Gastroesophageal sphincter (tissue), 4 donors: ENCODE measurements around the gene ZNF213. TPM values are rescaled to one million over a fixed set of nuclear protein-coding genes. Genes with fewer than 3 reads are reported as not detected.

Experiments
- ATAC-seq: fragments of 150-250 bp; one replicate; pipeline ENCODE4 v1.9.1; 2016; ENCODE audit warnings: mild to moderate bottlenecking, moderate library complexity
- H3K27ac ChIP-seq, 4 donors: fragments of 200-600 bp; sonication (generic) in 3 of 4; 1 replicate in 3 of 4; 2 replicates in 1 of 4; pipeline ENCODE4 v1.5.1; 2016 to 2019
- H3K27me3 ChIP-seq: fragments of 200-600 bp; sonication (generic); one replicate; pipeline ENCODE4 v1.5.1; 2019
- H3K36me3 ChIP-seq, 2 donors: fragments of 200-600 bp; sonication (generic); one replicate each; pipeline ENCODE4 v1.5.1; 2019; ENCODE audit warnings: control low read depth in 1 of 2
- H3K4me1 ChIP-seq, 3 donors: fragments of 200-600 bp; sonication (generic); 1 replicate in 2 of 3; 2 replicates in 1 of 3; pipeline ENCODE4 v1.5.1; 2016 to 2019; ENCODE audit warnings: control low read depth in 2 of 3
- H3K4me3 ChIP-seq, 2 donors: fragments of 200-600 bp; sonication (generic); one replicate each; pipeline ENCODE4 v1.5.1; 2019; ENCODE audit warnings: mild to moderate bottlenecking in 1 of 2, moderate library complexity in 1 of 2
- H3K9me3 ChIP-seq, 3 donors: fragments of 200-600 bp; sonication (generic); one replicate each; pipeline ENCODE4 v1.5.1; 2017 to 2019; ENCODE audit warnings: control low read depth in 2 of 3
- EP300 ChIP-seq: sonication (generic); formaldehyde crosslinking; IDR thresholded peaks from one replicate; pipeline ENCODE4 v1.6.1; 2017; ENCODE audit warnings: antibody characterized with exemption, mild to moderate bottlenecking
- POLR2A ChIP-seq, 2 donors: fragments of 450-650 bp; IDR thresholded peaks; one replicate each; pipeline ENCODE4 v1.6.1; 2017; ENCODE audit warnings: antibody characterized with exemption in 2 of 2, mild to moderate bottlenecking in 2 of 2, moderate library complexity in 1 of 2
- POLR2AphosphoS5 ChIP-seq: sonication (generic); formaldehyde crosslinking; IDR thresholded peaks from one replicate; pipeline ENCODE4 v1.6.1; 2017; ENCODE audit warnings: antibody characterized with exemption
- WGBS, 2 donors: methylation state at CpG; one replicate each; pipeline ENCODE4 v1.1.5; 2018; ENCODE audit warnings: low coverage in 1 of 2; 5-methylcytosine and 5-hydroxymethylcytosine counted together
- total RNA-seq, 4 donors: library from RNA; depleted of rRNA; stranded (reverse); fragments of >200 nt; gene quantifications; one replicate each; pipeline ENCODE4 v1.1.0, GENCODE V29; 2016
- TF ChIP-seq, protein P1 (sequence below), 4 experiments: fragments of 200-600 bp in 2 of 4; fragments of 450-650 bp in 2 of 4; sonication (generic) in 1 of 4; IDR thresholded peaks; one replicate each; pipeline ENCODE4 v1.5.1; 2017 to 2019; ENCODE audit warnings: antibody characterized with exemption in 4 of 4, mild to moderate bottlenecking in 2 of 4, moderate library complexity in 2 of 4

The ZNF213 gene
- total RNA-seq, 4 donors from 2014 or later: 3.6 to 22.3 (median 12.2) TPM

DNA sequence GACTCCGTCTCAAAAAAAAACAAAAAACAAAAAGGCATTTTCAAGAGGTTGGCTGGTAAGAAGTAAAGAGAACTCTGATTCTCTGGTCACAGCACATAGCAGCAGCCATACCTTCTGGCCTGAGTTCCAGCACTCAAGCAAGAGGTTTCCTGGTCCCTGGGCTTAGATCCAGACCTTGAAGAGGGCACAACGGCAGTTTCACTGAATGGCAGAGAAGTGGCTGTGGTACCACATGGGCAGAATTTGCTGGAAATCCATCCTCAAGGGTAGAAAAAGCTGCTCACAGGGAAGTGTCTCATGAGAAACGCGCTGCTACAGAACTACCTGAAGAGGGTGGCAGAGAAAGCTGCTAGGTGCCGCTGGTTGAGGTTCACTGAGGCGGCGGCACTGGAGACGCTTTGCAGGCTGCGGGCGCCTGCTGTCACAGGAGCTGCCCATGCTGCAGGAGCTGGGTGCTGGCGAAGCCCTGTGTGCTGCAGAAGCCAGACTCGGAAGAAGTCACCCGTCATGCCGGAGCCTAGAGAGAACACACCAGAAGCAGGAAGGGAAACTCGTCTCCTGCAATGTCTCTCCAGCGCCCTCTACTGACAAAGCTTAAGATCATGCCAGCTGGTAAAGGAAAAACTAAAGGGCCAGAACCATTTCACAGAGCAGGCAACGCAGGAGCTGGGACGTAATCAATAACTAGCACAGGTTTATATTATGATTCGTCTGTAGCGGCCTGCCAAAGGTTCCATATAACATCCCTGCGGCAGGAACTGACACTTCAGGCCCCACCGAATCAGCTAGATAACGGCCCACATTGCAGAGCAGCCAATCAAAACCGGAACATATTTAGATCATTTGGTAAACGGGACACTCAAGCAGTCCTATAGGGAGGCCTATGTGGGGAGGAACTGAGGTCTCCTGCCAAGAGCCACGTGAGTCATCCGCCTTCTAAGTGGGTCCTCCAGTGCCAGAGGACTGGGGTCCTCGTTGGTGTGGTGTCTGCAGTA is 5.4 kb upstream of the ZNF213 start:
- peak; percentile 74 for ATAC-seq
- Histone ChIP-seq H3K4me3 (peak overlapping the region; percentile 33 to 49), H3K27ac (peak overlapping the region in 3 of 4 donors; percentile 59 to 74 (median 73)), H3K9me3 (no peaks in the 10 kb centered on the region), H3K36me3 (peaks cover 0 to 28% of the 10 kb centered on the region in 2 donors), H3K27me3 (no peaks in the 10 kb centered on the region), H3K4me1 (peaks cover 0 to 66% (median 14%) of the 10 kb centered on the region in 3 donors)
- TF ChIP-seq, protein P1, sequence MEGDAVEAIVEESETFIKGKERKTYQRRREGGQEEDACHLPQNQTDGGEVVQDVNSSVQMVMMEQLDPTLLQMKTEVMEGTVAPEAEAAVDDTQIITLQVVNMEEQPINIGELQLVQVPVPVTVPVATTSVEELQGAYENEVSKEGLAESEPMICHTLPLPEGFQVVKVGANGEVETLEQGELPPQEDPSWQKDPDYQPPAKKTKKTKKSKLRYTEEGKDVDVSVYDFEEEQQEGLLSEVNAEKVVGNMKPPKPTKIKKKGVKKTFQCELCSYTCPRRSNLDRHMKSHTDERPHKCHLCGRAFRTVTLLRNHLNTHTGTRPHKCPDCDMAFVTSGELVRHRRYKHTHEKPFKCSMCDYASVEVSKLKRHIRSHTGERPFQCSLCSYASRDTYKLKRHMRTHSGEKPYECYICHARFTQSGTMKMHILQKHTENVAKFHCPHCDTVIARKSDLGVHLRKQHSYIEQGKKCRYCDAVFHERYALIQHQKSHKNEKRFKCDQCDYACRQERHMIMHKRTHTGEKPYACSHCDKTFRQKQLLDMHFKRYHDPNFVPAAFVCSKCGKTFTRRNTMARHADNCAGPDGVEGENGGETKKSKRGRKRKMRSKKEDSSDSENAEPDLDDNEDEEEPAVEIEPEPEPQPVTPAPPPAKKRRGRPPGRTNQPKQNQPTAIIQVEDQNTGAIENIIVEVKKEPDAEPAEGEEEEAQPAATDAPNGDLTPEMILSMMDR (IDR thresholded peaks at IDR 0.05): peak in 3 of 4 experiments; percentile 85 to 88 (median 88)
- peak; percentile 10 to 17 for TF ChIP-seq POLR2A (IDR thresholded peaks at IDR 0.05)
- TF ChIP-seq POLR2AphosphoS5: peak; percentile 34
- no peak for TF ChIP-seq EP300
- 6% methylated on average over 12 to 14 of the region's 28 CpGs for WGBS, 2 donors

DNA sequence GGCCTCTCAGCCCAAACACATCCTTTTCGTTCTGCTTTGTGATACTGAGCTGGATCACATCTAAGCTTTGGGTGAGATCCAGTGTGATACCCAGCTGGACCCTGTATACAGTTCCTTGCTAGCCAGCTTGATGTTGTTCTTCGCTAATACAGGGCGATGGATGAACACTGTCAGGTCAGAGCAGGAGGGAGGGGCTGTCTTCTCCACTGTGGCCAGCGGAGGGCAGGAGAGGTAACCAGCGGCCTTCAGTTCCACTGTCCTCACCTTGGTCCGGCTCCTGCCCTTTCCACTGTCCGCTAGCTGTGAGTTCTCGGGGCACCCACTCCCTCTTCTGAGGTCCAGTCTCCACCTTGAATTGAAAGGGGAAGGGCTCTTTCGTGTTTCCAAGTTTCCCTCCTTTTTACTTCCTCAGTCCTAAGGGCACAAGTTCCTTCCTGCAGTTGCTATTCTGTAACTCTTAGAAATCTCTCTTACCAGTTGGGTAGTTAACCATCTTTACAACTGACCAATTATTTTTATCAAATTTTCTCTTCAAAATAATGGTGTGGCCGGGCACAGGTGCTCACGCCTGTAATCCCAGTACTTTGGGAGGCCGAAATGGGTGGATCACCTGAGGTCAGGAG is 3.0 kb upstream of the ZNF213 start:
- peaks cover 0 to 69% (median 18%) of the 10 kb centered on the region in 3 donors for H3K4me1 ChIP-seq

DNA sequence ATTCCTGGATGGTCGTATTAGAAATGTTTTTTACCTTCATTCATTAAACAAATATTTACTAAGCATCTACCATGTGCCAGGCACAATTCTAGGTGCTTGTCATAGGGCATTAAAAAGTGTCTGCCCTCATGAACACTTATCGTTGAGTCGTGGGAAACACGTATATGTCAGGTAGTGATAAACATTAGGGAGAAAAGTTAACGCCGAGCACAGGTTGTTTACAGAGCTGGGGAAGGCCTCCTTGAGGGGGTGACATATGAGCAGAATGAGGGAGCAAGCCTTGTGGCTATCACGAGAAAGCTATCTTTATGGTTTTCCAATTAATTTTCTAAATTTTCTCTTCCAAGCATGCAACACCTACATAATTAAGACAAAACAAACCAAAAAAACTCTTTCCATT is 985 bp upstream of the ZNF213 start:
- TF ChIP-seq, protein P1 (IDR thresholded peaks at IDR 0.05): no peak
- no peak for TF ChIP-seq EP300
- TF ChIP-seq POLR2AphosphoS5: no peak
- no peak for TF ChIP-seq POLR2A (IDR thresholded peaks at IDR 0.05)
- Histone ChIP-seq H3K9me3 (no peaks in the 10 kb centered on the region), H3K36me3 (peaks cover 0 to 38% of the 10 kb centered on the region in 2 donors), H3K27me3 (no peaks in the 10 kb centered on the region), H3K4me3 (peak overlapping the region; percentile 68 to 94), H3K4me1 (peaks cover 0 to 64% (median 15%) of the 10 kb centered on the region in 3 donors), H3K27ac (peak overlapping the region; percentile 94 to 98 (median 96))
- 4 to 12% methylated on average over 7 of the region's 7 CpGs for WGBS, 2 donors
- ATAC-seq: no peak

More for the DNA sequence above, 3.0 kb upstream of the ZNF213 start:
- Histone ChIP-seq H3K27me3 (no peaks in the 10 kb centered on the region), H3K27ac (no peak overlapping the region), H3K9me3 (no peaks in the 10 kb centered on the region), H3K36me3 (peaks cover 0 to 28% of the 10 kb centered on the region in 2 donors), H3K4me3 (no peak overlapping the region)
- 65 to 72% methylated on average over 8 to 12 of the region's 12 CpGs for WGBS, 2 donors
- ATAC-seq: no peak
- TF ChIP-seq, protein P1 (IDR thresholded peaks at IDR 0.05): peak in 2 of 4 experiments; percentile 40 to 49
- no peak for TF ChIP-seq POLR2A (IDR thresholded peaks at IDR 0.05)

DNA sequence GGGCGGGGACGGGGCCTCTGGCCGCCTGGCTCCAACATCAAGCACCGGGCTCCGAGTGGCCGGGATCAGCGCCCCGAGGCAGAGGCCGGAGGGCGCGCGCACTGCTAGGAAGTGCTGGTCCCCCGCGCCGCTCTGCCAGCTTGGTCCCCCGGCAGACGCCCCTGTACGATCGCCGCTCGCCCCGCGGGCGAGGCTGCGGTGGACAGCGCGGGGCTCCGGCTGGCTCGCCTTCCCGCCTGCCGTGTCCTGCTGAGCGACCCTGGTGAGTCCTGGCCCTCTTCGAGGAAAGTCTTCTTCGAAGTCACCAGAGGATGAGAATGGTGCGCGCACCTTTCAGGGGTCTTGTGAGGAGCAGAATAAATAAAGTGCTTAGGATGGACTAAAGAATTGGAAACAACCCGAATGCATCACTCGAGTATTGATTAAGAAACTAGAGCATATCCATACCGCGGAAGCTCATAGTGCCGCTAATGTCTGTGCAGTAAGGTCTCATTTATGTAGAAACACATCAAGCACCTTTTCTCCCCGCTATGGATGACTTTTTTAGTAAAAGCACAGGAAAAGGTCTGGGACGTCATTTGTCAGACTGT is 392 bp downstream of the ZNF213 start:
- ATAC-seq: no peak
- Histone ChIP-seq H3K4me1 (peaks cover 0 to 50% (median 7%) of the 10 kb centered on the region in 3 donors), H3K27me3 (no peaks in the 10 kb centered on the region), H3K27ac (peak overlapping the region; percentile 59 to 98 (median 96)), H3K4me3 (peak overlapping the region; percentile 68 to 94), H3K36me3 (peaks cover 0 to 51% of the 10 kb centered on the region in 2 donors), H3K9me3 (no peaks in the 10 kb centered on the region)
- 0 to 2% methylated on average over 7 of the region's 43 CpGs for WGBS, 2 donors
- TF ChIP-seq, protein P1 (IDR thresholded peaks at IDR 0.05): peak in 1 of 4 experiments; percentile 25
- TF ChIP-seq POLR2A (IDR thresholded peaks at IDR 0.05): no peak
